ENCODE results near the gene MZB1. TPM values are rescaled to one million over a fixed set of nuclear protein-coding genes. Genes with fewer than 3 reads are reported as not detected.

The MZB1 gene
- total and polyA plus RNA-seq, 2 of the 13 experiments (the other 11 are each of a cell fraction or from before 2014, with no cell fraction given), result 0.31 to 0.40 TPM

- ATAC-seq, result no peak
- BruUV-seq (replicated peaks), result no TSS peak
- in situ Hi-C loops (cut with HindIII; ENCODE audit: extremely low pct_ligation_motif_present, low pct_unique_long_range_greater_than_20kb), result no loop called here
- WGBS (ENCODE audit: low lambda C conversion rate), result 97% methylated on average over 40 of the region's 47 CpGs
- no peak overlapping the region for H3K9ac ChIP-seq (ENCODE audit: insufficient read depth, low read depth, low read length)
- POLR2A ChIA-PET, result no interaction called here
- peaks cover 0 to 5% of the 10 kb centered on the region in 2 experiments; a peak in 2 of 5 replicates for H3K36me3 ChIP-seq (replicated peaks in 1 of 2; ENCODE audit: control insufficient read depth in 1 of 2, insufficient read depth in 2 of 2, low read length in 2 of 2)
- intact Hi-C loops (cut with micrococcal nuclease; ENCODE audit: unreplicated experiment), result no loop called here
- CTCF ChIA-PET (ENCODE audit: low intra/inter-chr PET ratio, low total read pairs), result no interaction called here
- DNase-seq (ENCODE audit: low spot score), result no peak
- H3K9me3 ChIP-seq (ENCODE audit: low read length), result no peaks in the 10 kb centered on the region
- H3K27ac ChIP-seq (ENCODE audit: extremely low read length, insufficient read depth, low read length), result no peak overlapping the region
- no peak overlapping the region for H3K4me2 ChIP-seq (ENCODE audit: low read depth, low read length)
- FAIRE-seq, result no peak
- H3K4me1 ChIP-seq (ENCODE audit: insufficient read depth, low read length), result peaks cover 29% of the 10 kb centered on the region
- no peak overlapping the region for H2AFZ ChIP-seq (ENCODE audit: low read length)
- H3K79me2 ChIP-seq (ENCODE audit: insufficient read depth, low read length), result peaks cover 6% of the 10 kb centered on the region
- H3K4me3 ChIP-seq (replicated peaks in 1 of 3; ENCODE audit: insufficient read depth in 1 of 3, low read depth in 2 of 3, low read length in 3 of 3), result no peak overlapping the region
- H4K20me1 ChIP-seq (ENCODE audit: insufficient read depth, low read length), result no peaks in the 10 kb centered on the region
- H3K27me3 ChIP-seq (ENCODE audit: control insufficient read depth in 1 of 2, insufficient read depth in 2 of 2, low read length in 2 of 2), result no peaks in the 10 kb centered on the region
- TF ChIP-seq ZNF33B (CRISPR knock-in tag; IDR thresholded peaks at IDR 0.05) (no peak), TFDP2 (CRISPR knock-in tag; IDR thresholded peaks at IDR 0.05) (no peak), ZXDC (CRISPR knock-in tag; IDR thresholded peaks at IDR 0.05) (no peak), ARID4A (CRISPR knock-in tag; IDR thresholded peaks at IDR 0.05; ENCODE audit: borderline replicate concordance) (no peak), DBP (CRISPR knock-in tag; IDR thresholded peaks at IDR 0.05; ENCODE audit: not compliant biosample characterization) (no peak), TMF1 (CRISPR knock-in tag; IDR thresholded peaks at IDR 0.05; ENCODE audit: low read depth) (no peak), KAT8 (CRISPR knock-in tag; IDR thresholded peaks at IDR 0.05) (no peak), FUBP1 (CRISPR knock-in tag; IDR thresholded peaks at IDR 0.05; ENCODE audit: borderline replicate concordance) (no peak), HIVEP1 (CRISPR knock-in tag; IDR thresholded peaks at IDR 0.05) (no peak)
Observed at GRCh38 chr5:139378101-139378825, 11.4 kb downstream of the MZB1 start.
